Vagina (tissue), 2 donors: ENCODE data around the gene KCNK10.

ENCODE experiments used
- CTCF ChIP-seq, 3 experiments: fragments of 450-650 bp in 2 of 3; fragments of 200-600 bp in 1 of 3; sonication (generic) in 1 of 3; IDR thresholded peaks; one replicate each; pipeline ENCODE4 v1.5.1; 2017 to 2019; ENCODE audit warnings: antibody characterized with exemption in 3 of 3, mild to moderate bottlenecking in 2 of 3, moderate library complexity in 2 of 3
- POLR2A ChIP-seq, 2 donors: fragments of 450-650 bp; IDR thresholded peaks; one replicate each; pipeline ENCODE4 v1.6.1; 2017; ENCODE audit warnings: antibody characterized with exemption in 2 of 2, mild to moderate bottlenecking in 2 of 2, moderate library complexity in 2 of 2

GRCh38 chr14:88245321-88245720, 77.7 kb downstream of the KCNK10 start:
- no peak for TF ChIP-seq POLR2A (IDR thresholded peaks at IDR 0.05)
- no peak for TF ChIP-seq CTCF (IDR thresholded peaks at IDR 0.05)
